ENCODE measurements around the gene IZUMO4. TPM values are rescaled to one million over a fixed set of nuclear protein-coding genes. Genes with fewer than 3 reads are reported as not detected.
"Not testable (repeated sequence)": the region's sequence is repeated elsewhere in the genome, so short reads cannot be mapped to it uniquely, and the experiment has no call there.

Gene IZUMO4
- total RNA-seq, 1 donor from 2014 or later = 5.8 TPM

DNA sequence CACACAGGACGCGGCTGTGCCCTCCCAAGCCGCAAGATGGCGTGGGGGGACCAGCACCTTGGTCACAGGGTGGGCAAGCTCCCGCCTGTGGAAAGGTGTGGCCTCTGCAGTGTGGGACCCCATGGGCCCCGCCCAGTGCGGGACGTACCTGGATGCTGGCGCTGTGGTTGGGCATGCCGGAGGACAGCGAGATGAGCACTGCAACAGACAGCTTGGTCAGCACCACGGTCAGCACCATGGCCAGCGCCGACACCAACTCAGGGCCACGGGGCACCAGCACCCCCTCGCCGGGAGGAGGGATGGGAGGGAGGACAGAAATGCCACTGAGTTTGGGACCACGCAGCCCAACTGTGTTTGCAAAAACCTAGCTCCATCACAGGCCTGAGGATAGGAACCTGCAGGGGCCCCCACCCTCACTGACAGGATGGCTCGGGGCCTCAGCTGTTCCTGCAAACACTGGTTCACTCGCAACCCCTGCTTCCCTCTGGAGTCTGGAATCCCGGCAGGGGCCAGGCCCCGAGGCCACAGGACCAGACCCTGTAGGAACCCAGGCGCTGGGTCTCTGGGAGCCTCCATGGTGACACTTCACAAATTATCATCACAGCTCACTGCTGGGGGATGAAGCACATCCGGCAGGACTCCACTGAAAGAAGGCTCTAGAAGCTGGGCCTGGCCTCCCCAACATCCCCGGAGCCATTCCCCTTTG, 27.1 kb downstream of the IZUMO4 start:
- Histone ChIP-seq H3K36me3 (ENCODE audit: insufficient read depth, low read length) (peaks cover 15% of the 10 kb centered on the region), H3K27me3 (ENCODE audit: insufficient read depth, low read length) (no peaks in the 10 kb centered on the region), H4K20me1 (ENCODE audit: insufficient read depth, low read length) (peaks cover 86% of the 10 kb centered on the region), H3K9me3 (ENCODE audit: insufficient read depth, low read depth, low read length) (no peaks in the 10 kb centered on the region), H3K4me2 (ENCODE audit: low read length) (no peak overlapping the region), H3K4me3 (ENCODE audit: insufficient read depth, low read depth, low read length) (no peak overlapping the region), H3K79me2 (ENCODE audit: insufficient read depth, low read length) (peaks cover 24% of the 10 kb centered on the region), H3K4me1 (ENCODE audit: insufficient read depth, low read length) (no peaks in the 10 kb centered on the region), H3K27ac (ENCODE audit: low read depth, low read length) (no peak overlapping the region), H2AFZ (ENCODE audit: low read depth, low read length) (no peak overlapping the region), H3K9ac (ENCODE audit: low read length) (no peak overlapping the region)
- no peaks in the 10 kb centered on the region for H3K4me1 Mint-ChIP-seq (ENCODE audit: low read depth, unreplicated experiment)
- peaks cover 5% of the 10 kb centered on the region for H3K36me3 Mint-ChIP-seq (ENCODE audit: low read depth, unreplicated experiment)
- H3K4me3 Mint-ChIP-seq (ENCODE audit: unreplicated experiment) = no peak overlapping the region
- no peaks in the 10 kb centered on the region for H3K27me3 Mint-ChIP-seq (ENCODE audit: low read depth, unreplicated experiment)
- TF ChIP-seq, protein P1, sequence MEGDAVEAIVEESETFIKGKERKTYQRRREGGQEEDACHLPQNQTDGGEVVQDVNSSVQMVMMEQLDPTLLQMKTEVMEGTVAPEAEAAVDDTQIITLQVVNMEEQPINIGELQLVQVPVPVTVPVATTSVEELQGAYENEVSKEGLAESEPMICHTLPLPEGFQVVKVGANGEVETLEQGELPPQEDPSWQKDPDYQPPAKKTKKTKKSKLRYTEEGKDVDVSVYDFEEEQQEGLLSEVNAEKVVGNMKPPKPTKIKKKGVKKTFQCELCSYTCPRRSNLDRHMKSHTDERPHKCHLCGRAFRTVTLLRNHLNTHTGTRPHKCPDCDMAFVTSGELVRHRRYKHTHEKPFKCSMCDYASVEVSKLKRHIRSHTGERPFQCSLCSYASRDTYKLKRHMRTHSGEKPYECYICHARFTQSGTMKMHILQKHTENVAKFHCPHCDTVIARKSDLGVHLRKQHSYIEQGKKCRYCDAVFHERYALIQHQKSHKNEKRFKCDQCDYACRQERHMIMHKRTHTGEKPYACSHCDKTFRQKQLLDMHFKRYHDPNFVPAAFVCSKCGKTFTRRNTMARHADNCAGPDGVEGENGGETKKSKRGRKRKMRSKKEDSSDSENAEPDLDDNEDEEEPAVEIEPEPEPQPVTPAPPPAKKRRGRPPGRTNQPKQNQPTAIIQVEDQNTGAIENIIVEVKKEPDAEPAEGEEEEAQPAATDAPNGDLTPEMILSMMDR (IDR thresholded peaks at IDR 0.05; ENCODE audit: insufficient read depth, low read depth, low read length) = no peak
- no peak for TF ChIP-seq EZH2 (IDR thresholded peaks at IDR 0.05; ENCODE audit: insufficient read depth, low read length)
- no peaks in the 10 kb centered on the region for H3K9me3 Mint-ChIP-seq (ENCODE audit: unreplicated experiment)
- DNase-seq (ENCODE audit: low read depth) = no peak
- FAIRE-seq = no peak
- H3K27ac Mint-ChIP-seq (ENCODE audit: unreplicated experiment) = no peak overlapping the region

DNA sequence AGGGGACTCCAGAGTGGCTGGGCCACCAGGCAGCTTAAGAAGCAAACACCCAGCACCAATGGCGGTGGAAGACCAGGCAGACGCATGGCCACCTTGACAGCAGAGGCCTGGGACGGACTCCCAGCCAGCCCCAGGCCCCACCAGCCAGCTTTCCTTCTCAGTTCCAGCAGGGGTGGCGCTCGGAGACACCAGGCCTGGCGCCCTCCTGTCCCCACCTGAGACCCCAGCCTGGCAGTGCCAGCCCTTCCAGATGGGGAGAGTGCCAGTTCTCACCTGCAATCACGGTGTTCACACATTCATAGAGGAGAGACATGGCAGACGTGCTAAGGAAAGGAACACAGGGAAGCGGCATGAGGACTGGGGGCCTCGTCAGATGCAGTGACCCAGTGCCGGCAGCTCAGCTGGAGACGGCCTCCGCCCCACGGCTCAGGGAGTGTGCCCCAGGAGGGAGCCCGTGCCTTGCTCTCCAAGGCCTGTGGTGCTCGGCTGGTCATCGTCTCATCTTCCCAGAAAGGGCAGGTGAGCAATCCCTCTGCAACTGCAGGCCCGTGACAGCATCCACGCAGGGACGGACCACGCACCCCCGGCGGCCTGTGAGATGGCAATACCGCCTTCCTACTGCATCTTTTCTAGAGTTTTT, 30.3 kb downstream of the IZUMO4 start:
- H3K9me3 ChIP-seq (ENCODE audit: insufficient read depth, low read depth, low read length) = no peaks in the 10 kb centered on the region
- no peaks in the 10 kb centered on the region for H3K27me3 Mint-ChIP-seq (ENCODE audit: low read depth, unreplicated experiment)
- no peak overlapping the region for H3K4me3 Mint-ChIP-seq (ENCODE audit: unreplicated experiment)
- peaks cover 88% of the 10 kb centered on the region for H4K20me1 ChIP-seq (ENCODE audit: insufficient read depth, low read length)
- no peak for FAIRE-seq
- H2AFZ ChIP-seq (ENCODE audit: low read depth, low read length) = no peak overlapping the region
- TF ChIP-seq, protein P1 (IDR thresholded peaks at IDR 0.05; ENCODE audit: insufficient read depth, low read depth, low read length) = no peak
- TF ChIP-seq EZH2 (IDR thresholded peaks at IDR 0.05; ENCODE audit: insufficient read depth, low read length) = no peak
- no peaks in the 10 kb centered on the region for H3K4me1 Mint-ChIP-seq (ENCODE audit: low read depth, unreplicated experiment)
- no peak overlapping the region for H3K4me3 ChIP-seq (ENCODE audit: insufficient read depth, low read depth, low read length)
- H3K9me3 Mint-ChIP-seq (ENCODE audit: unreplicated experiment) = no peaks in the 10 kb centered on the region
- no peak overlapping the region for H3K27ac ChIP-seq (ENCODE audit: low read depth, low read length)
- no peak overlapping the region for H3K9ac ChIP-seq (ENCODE audit: low read length)
- H3K27me3 ChIP-seq (ENCODE audit: insufficient read depth, low read length) = no peaks in the 10 kb centered on the region
- no peak overlapping the region for H3K4me2 ChIP-seq (ENCODE audit: low read length)
- no peaks in the 10 kb centered on the region for H3K36me3 Mint-ChIP-seq (ENCODE audit: low read depth, unreplicated experiment)
- H3K27ac Mint-ChIP-seq (ENCODE audit: unreplicated experiment) = no peak overlapping the region
- H3K79me2 ChIP-seq (ENCODE audit: insufficient read depth, low read length) = peaks cover 51% of the 10 kb centered on the region
- no peak for DNase-seq (ENCODE audit: low read depth)
- H3K4me1 ChIP-seq (ENCODE audit: insufficient read depth, low read length) = no peaks in the 10 kb centered on the region
- H3K36me3 ChIP-seq (ENCODE audit: insufficient read depth, low read length) = peaks cover 17% of the 10 kb centered on the region

DNA sequence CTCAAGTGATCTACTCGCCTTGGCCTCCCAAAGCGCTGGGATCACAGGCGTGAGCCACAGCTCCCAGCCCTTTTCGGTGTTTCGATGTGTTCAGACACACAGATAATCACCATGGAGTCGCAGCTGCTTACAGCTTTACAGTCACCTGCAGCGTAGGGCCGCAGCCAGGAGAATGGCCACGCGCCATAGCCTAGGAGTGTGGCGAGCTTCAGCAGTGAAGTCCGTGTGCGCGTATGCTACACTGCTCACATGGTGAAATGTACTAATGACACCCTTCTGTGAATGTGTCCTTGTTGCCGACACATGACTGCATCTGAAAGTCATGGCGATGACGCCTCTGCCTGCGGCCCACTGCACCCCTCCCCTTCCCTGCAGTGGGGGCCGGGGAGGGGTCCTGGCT, 31.0 kb downstream of the IZUMO4 start:
- H3K27ac ChIP-seq (ENCODE audit: low read depth, low read length) = no peak overlapping the region
- H3K4me1 Mint-ChIP-seq (ENCODE audit: low read depth, unreplicated experiment) = no peaks in the 10 kb centered on the region
- peaks cover 3% of the 10 kb centered on the region for H3K36me3 Mint-ChIP-seq (ENCODE audit: low read depth, unreplicated experiment)
- no peaks in the 10 kb centered on the region for H3K27me3 Mint-ChIP-seq (ENCODE audit: low read depth, unreplicated experiment)
- FAIRE-seq (no peak), DNase-seq (ENCODE audit: low read depth) (no peak)
- H3K4me3 ChIP-seq (ENCODE audit: insufficient read depth, low read depth, low read length) = no peak overlapping the region
- H3K36me3 ChIP-seq (ENCODE audit: insufficient read depth, low read length) = peaks cover 15% of the 10 kb centered on the region
- no peaks in the 10 kb centered on the region for H3K27me3 ChIP-seq (ENCODE audit: insufficient read depth, low read length)
- no peak overlapping the region for H2AFZ ChIP-seq (ENCODE audit: low read depth, low read length)
- no peaks in the 10 kb centered on the region for H3K9me3 ChIP-seq (ENCODE audit: insufficient read depth, low read depth, low read length)
- TF ChIP-seq, protein P1 (IDR thresholded peaks at IDR 0.05; ENCODE audit: insufficient read depth, low read depth, low read length) = no peak
- no peak for TF ChIP-seq EZH2 (IDR thresholded peaks at IDR 0.05; ENCODE audit: insufficient read depth, low read length)
- H3K4me3 Mint-ChIP-seq (ENCODE audit: unreplicated experiment) = no peak overlapping the region
- no peaks in the 10 kb centered on the region for H3K4me1 ChIP-seq (ENCODE audit: insufficient read depth, low read length)
- H3K9ac ChIP-seq (ENCODE audit: low read length) = no peak overlapping the region
- peaks cover 59% of the 10 kb centered on the region for H3K79me2 ChIP-seq (ENCODE audit: insufficient read depth, low read length)
- no peak overlapping the region for H3K27ac Mint-ChIP-seq (ENCODE audit: unreplicated experiment)
- no peaks in the 10 kb centered on the region for H3K9me3 Mint-ChIP-seq (ENCODE audit: unreplicated experiment)
- H3K4me2 ChIP-seq (ENCODE audit: low read length) = no peak overlapping the region
- peaks cover 88% of the 10 kb centered on the region for H4K20me1 ChIP-seq (ENCODE audit: insufficient read depth, low read length)

DNA sequence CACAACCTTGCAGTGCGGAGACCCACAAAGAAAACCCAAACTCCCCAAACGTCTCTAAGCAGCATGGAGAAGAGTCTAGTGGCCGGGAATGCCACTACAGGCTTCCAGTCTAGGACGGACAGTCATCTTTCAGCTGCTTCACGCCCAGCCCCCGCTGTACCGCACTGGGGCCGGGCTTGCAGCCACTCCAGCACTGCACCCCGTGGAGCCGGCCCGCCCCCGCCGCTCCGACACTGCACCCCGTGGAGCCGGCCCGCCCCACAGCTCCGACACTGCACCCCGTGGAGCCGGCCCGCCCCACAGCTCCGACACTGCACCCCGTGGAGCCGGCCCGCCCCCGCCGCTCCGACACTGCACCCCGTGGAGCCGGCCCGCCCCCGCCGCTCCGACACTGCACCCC, 31.5 kb downstream of the IZUMO4 start:
- not testable (repeated sequence) for H3K4me3 ChIP-seq (ENCODE audit: insufficient read depth, low read depth, low read length); H3K9me3 ChIP-seq (ENCODE audit: insufficient read depth, low read depth, low read length); H3K4me3 Mint-ChIP-seq (ENCODE audit: unreplicated experiment); H3K4me2 ChIP-seq (ENCODE audit: low read length); FAIRE-seq; H3K4me1 ChIP-seq (ENCODE audit: insufficient read depth, low read length); H3K9ac ChIP-seq (ENCODE audit: low read length); H3K27ac ChIP-seq (ENCODE audit: low read depth, low read length); H3K27me3 ChIP-seq (ENCODE audit: insufficient read depth, low read length); H3K27ac Mint-ChIP-seq (ENCODE audit: unreplicated experiment); H3K4me1 Mint-ChIP-seq (ENCODE audit: low read depth, unreplicated experiment); DNase-seq (ENCODE audit: low read depth); H3K36me3 Mint-ChIP-seq (ENCODE audit: low read depth, unreplicated experiment); H2AFZ ChIP-seq (ENCODE audit: low read depth, low read length); H3K9me3 Mint-ChIP-seq (ENCODE audit: unreplicated experiment); H3K27me3 Mint-ChIP-seq (ENCODE audit: low read depth, unreplicated experiment)
- H3K79me2 ChIP-seq (ENCODE audit: insufficient read depth, low read length) = peaks cover 64% of the 10 kb centered on the region
- H3K36me3 ChIP-seq (ENCODE audit: insufficient read depth, low read length) = peaks cover 16% of the 10 kb centered on the region
- H4K20me1 ChIP-seq (ENCODE audit: insufficient read depth, low read length) = peaks cover 88% of the 10 kb centered on the region

Measured in astrocyte (in vitro differentiated cells and primary cell).